ENCODE results near the gene SCYGR8. TPM values are rescaled to one million over a fixed set of nuclear protein-coding genes. Genes with fewer than 3 reads are reported as not detected.

SCYGR8 gene
- total and polyA plus RNA-seq, 2 donors (not counting 1 experiment from before 2014, with no cell fraction given): not detected

DNA sequence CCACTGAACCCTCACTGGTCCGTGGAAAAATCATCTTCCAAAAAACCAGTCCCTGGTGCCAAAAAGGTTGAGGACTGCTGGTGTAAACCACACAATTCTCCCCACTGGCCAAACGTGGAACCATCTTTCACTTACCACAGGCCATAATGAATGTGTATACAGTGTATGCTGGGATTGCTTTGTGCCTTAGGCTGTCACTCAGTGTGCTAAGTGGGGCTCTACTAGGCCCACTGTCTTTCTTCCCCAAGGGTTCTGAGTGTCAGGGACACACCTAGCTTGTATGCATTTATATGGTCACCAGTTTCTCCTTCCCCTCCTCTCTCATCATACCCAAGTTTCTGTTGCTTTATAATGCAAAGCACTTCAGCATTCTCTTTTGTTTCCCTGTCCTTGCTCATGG is 27.2 kb downstream of the SCYGR8 start:
- no peak overlapping the region for H3K27ac ChIP-seq (ENCODE audit: low read length in 2 of 2)
- H3K4me3 ChIP-seq (ENCODE audit: control extremely low read depth in 1 of 5, extremely low read depth in 1 of 5, insufficient read depth in 1 of 5, low read depth in 2 of 5, low read length in 4 of 5): no peak overlapping the region
- H3K9ac ChIP-seq (ENCODE audit: low read length): no peak overlapping the region
- H3K9me3 ChIP-seq (ENCODE audit: control extremely low read depth in 1 of 3, control insufficient read depth in 2 of 3, insufficient read depth in 1 of 3, low read length in 2 of 3): no peaks in the 10 kb centered on the region
- no peak for DNase-seq
- ATAC-seq (ENCODE audit: low read depth): no peak
- H3K4me2 ChIP-seq (replicated peaks; ENCODE audit: low read depth, low read length, poor library complexity, severe bottlenecking): no peak overlapping the region
- H3K9me3 Mint-ChIP-seq (ENCODE audit: insufficient read depth): no peaks in the 10 kb centered on the region
- no CpG with 5 or more reads among the region's 2 CpGs for WGBS (ENCODE audit: insufficient coverage)
- H3K4me1 Mint-ChIP-seq: no peaks in the 10 kb centered on the region
- intact Hi-C loops (cut with micrococcal nuclease): no loop called here
- no peaks in the 10 kb centered on the region for H3K36me3 ChIP-seq (replicated peaks in 1 of 2; ENCODE audit: control extremely low read depth in 1 of 2, control insufficient read depth in 1 of 2, extremely low read depth in 1 of 2, insufficient read depth in 2 of 2, low read length in 1 of 2)
- TF ChIP-seq EZH2 (IDR thresholded peaks at IDR 0.05; ENCODE audit: borderline replicate concordance, insufficient read depth, low read depth, low read length, poor library complexity, severe bottlenecking): no peak
- TF ChIP-seq, protein P1, sequence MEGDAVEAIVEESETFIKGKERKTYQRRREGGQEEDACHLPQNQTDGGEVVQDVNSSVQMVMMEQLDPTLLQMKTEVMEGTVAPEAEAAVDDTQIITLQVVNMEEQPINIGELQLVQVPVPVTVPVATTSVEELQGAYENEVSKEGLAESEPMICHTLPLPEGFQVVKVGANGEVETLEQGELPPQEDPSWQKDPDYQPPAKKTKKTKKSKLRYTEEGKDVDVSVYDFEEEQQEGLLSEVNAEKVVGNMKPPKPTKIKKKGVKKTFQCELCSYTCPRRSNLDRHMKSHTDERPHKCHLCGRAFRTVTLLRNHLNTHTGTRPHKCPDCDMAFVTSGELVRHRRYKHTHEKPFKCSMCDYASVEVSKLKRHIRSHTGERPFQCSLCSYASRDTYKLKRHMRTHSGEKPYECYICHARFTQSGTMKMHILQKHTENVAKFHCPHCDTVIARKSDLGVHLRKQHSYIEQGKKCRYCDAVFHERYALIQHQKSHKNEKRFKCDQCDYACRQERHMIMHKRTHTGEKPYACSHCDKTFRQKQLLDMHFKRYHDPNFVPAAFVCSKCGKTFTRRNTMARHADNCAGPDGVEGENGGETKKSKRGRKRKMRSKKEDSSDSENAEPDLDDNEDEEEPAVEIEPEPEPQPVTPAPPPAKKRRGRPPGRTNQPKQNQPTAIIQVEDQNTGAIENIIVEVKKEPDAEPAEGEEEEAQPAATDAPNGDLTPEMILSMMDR (IDR thresholded peaks at IDR 0.05): no peak
- H3K27me3 ChIP-seq (replicated peaks in 1 of 4; ENCODE audit: control extremely low read depth in 1 of 4, control insufficient read depth in 3 of 4, insufficient read depth in 4 of 4, low read length in 3 of 4): no peaks in the 10 kb centered on the region
- H3K4me3 Mint-ChIP-seq: no peak overlapping the region
- ChIA-PET CTCF (no interaction called here), POLR2A (no interaction called here)
- H3K27me3 Mint-ChIP-seq: no peaks in the 10 kb centered on the region
- H2AFZ ChIP-seq (ENCODE audit: insufficient read depth, low read depth, low read length, poor library complexity, severe bottlenecking): no peak overlapping the region
- H3K4me1 ChIP-seq (ENCODE audit: control insufficient read depth in 2 of 2, insufficient read depth in 2 of 2, low read length in 2 of 2): no peaks in the 10 kb centered on the region
- no peaks in the 10 kb centered on the region for H3K79me2 ChIP-seq (ENCODE audit: control insufficient read depth, insufficient read depth, low read length)
- H3K27ac Mint-ChIP-seq: no peak overlapping the region
- H4K20me1 ChIP-seq (ENCODE audit: control insufficient read depth, insufficient read depth, low read length, poor library complexity, severe bottlenecking): no peaks in the 10 kb centered on the region

DNA sequence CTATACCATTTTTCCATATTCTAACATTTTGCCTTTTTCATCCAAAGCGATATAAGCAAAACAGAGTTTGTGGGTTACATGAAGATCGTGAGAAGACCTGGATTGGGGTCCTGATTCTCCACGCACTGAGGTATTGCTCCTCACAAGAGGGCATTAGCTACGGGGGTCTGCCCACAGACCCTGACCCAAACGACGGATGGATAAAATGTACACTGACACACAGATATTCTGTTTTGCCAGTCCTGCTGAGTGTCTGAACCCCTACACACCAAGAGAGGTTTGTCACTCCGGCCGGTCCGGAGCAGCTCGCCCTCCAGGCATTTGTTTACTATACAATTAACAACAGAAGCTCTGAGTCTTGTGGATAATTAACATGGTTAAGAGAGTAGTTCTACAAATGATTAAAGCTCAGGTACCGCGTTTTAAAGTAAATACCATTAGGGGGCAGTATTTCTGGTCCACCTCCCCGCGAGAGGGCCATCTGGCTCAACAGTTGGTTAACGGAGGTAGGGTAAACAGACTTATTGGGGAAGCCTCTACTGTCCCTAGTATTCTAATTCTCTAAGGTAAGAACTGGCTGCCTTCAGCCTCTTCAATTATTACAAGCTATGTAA is 28.4 kb downstream of the SCYGR8 start:
- H3K4me1 Mint-ChIP-seq: no peaks in the 10 kb centered on the region
- H3K9me3 ChIP-seq (ENCODE audit: control extremely low read depth in 1 of 3, control insufficient read depth in 2 of 3, insufficient read depth in 1 of 3, low read length in 2 of 3): no peaks in the 10 kb centered on the region
- CTCF ChIA-PET: interaction anchor here (1.3 to 1.5 kb wide), 2 partner anchors 9 to 116 kb away, joined by 3 to 4 read pairs; no protein-coding TSS in a partner anchor
- no peak overlapping the region for H3K4me2 ChIP-seq (replicated peaks; ENCODE audit: low read depth, low read length, poor library complexity, severe bottlenecking)
- no peak for DNase-seq
- WGBS (ENCODE audit: insufficient coverage): 79% methylated on average over 8 of the region's 15 CpGs
- H4K20me1 ChIP-seq (ENCODE audit: control insufficient read depth, insufficient read depth, low read length, poor library complexity, severe bottlenecking): no peaks in the 10 kb centered on the region
- H3K9ac ChIP-seq (ENCODE audit: low read length): no peak overlapping the region
- H3K4me3 ChIP-seq (ENCODE audit: control extremely low read depth in 1 of 5, extremely low read depth in 1 of 5, insufficient read depth in 1 of 5, low read depth in 2 of 5, low read length in 4 of 5): no peak overlapping the region
- no peaks in the 10 kb centered on the region for H3K27me3 ChIP-seq (replicated peaks in 1 of 4; ENCODE audit: control extremely low read depth in 1 of 4, control insufficient read depth in 3 of 4, insufficient read depth in 4 of 4, low read length in 3 of 4)
- intact Hi-C loops (cut with micrococcal nuclease): no loop called here
- H2AFZ ChIP-seq (ENCODE audit: insufficient read depth, low read depth, low read length, poor library complexity, severe bottlenecking): no peak overlapping the region
- H3K79me2 ChIP-seq (ENCODE audit: control insufficient read depth, insufficient read depth, low read length): no peaks in the 10 kb centered on the region
- H3K36me3 ChIP-seq (replicated peaks in 1 of 2; ENCODE audit: control extremely low read depth in 1 of 2, control insufficient read depth in 1 of 2, extremely low read depth in 1 of 2, insufficient read depth in 2 of 2, low read length in 1 of 2): no peaks in the 10 kb centered on the region
- no peak for ATAC-seq (ENCODE audit: low read depth)
- H3K27me3 Mint-ChIP-seq: peaks cover 8% of the 10 kb centered on the region
- no peaks in the 10 kb centered on the region for H3K9me3 Mint-ChIP-seq (ENCODE audit: insufficient read depth)
- H3K27ac Mint-ChIP-seq: no peak overlapping the region
- no peak for TF ChIP-seq EZH2 (IDR thresholded peaks at IDR 0.05; ENCODE audit: borderline replicate concordance, insufficient read depth, low read depth, low read length, poor library complexity, severe bottlenecking)
- TF ChIP-seq, protein P1 (IDR thresholded peaks at IDR 0.05): no peak
- no peak overlapping the region for H3K27ac ChIP-seq (ENCODE audit: low read length in 2 of 2)
- no peaks in the 10 kb centered on the region for H3K4me1 ChIP-seq (ENCODE audit: control insufficient read depth in 2 of 2, insufficient read depth in 2 of 2, low read length in 2 of 2)
- POLR2A ChIA-PET: no interaction called here
- no peak overlapping the region for H3K4me3 Mint-ChIP-seq

Data from B cell (primary cell).